Activated CD4-positive, alpha-beta T cell treated with anti-CD3 and anti-CD28 coated beads, Interleukin-2, amount 10 ng/mL, durations not matched to agents 24 days and 14 days (primary cell): ENCODE data around the gene CEMIP2. TPM values are rescaled to one million over a fixed set of nuclear protein-coding genes. Genes with fewer than 3 reads are reported as not detected.

ENCODE experiments used
- DNase-seq: peaks from one replicate; pipeline ENCODE4 v3.0.0; 2022
- H3K27ac Mint-ChIP-seq: one replicate; pipeline ENCODE4 v1.8.0; 2022; ENCODE audit warnings: mild to moderate bottlenecking, mixed read lengths
- H3K27me3 Mint-ChIP-seq: one replicate; pipeline ENCODE4 v1.8.0; 2022; ENCODE audit warnings: mixed read lengths
- H3K36me3 Mint-ChIP-seq: one replicate; pipeline ENCODE4 v1.8.0; 2022; ENCODE audit warnings: low read depth, mild to moderate bottlenecking, mixed read lengths
- H3K4me1 Mint-ChIP-seq: one replicate; pipeline ENCODE4 v1.8.0; 2021; ENCODE audit warnings: mixed read lengths
- H3K4me3 Mint-ChIP-seq: one replicate; pipeline ENCODE4 v1.8.0; 2022; ENCODE audit warnings: mild to moderate bottlenecking, moderate library complexity, mixed read lengths
- H3K9me3 Mint-ChIP-seq: one replicate; pipeline ENCODE4 v1.8.0; 2021; ENCODE audit warnings: mixed read lengths
- intact Hi-C: fragments of 100-400 bp; cut with micrococcal nuclease; formaldehyde crosslinking; loops from one replicate; pipeline ENCODE4 v1.15.1; 2023
- total RNA-seq: library from RNA; stranded (reverse); gene quantifications from 2 replicates; pipeline ENCODE4 v1.2.3, GENCODE V29; 2022

Gene CEMIP2
- total RNA-seq, 1 donor from 2014 or later, result 47.7 TPM

DNA sequence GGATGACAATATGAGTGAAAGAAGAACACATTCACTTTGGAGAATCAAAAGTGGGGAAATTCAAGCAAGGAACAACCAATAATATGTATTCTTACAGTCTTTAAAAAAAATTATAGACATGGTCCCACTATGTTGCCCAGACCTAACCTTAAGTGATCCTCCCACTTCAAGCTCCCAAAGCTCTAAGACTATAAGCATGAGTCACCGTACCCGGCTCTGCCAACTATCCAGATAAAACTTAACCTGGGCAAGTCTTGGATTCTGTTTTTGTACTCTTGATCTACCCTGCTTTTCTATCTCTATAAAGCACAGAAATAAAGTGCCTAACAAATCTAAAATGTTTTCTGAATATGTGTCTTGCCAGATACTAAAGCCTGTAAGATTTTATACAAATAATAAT lies 30.9 kb downstream of the CEMIP2 start:
- intact Hi-C loops, result no loop called here
- H3K27me3 Mint-ChIP-seq, result no peaks in the 10 kb centered on the region
- no peak overlapping the region for H3K4me3 Mint-ChIP-seq
- no peaks in the 10 kb centered on the region for H3K9me3 Mint-ChIP-seq
- peaks cover 6% of the 10 kb centered on the region for H3K4me1 Mint-ChIP-seq
- peak; percentile 17 for DNase-seq
- peaks cover 63% of the 10 kb centered on the region for H3K36me3 Mint-ChIP-seq
- H3K27ac Mint-ChIP-seq, result no peak overlapping the region

DNA sequence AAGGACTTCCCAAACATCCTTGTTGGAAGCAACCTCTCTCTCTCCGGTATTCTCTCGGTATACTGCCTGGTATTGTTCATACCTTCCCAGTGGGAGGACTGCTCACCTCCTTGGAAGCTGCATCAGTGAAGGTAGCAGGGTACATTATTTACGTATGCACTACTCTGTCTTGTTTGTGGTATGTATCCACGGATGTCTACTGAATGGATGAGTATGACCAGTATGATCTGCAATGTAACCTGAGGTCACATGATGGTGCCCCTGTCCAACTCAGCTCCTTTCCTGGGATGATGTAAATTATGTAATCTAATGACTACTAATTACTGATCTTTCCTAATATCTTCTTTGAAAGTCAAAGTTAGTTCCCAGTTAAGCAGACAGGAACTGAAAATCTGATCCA lies 32.1 kb downstream of the CEMIP2 start:
- Mint-ChIP-seq H3K27ac (peak overlapping the region; percentile 3), H3K36me3 (peaks cover 66% of the 10 kb centered on the region), H3K27me3 (no peaks in the 10 kb centered on the region), H3K4me1 (peaks cover 4% of the 10 kb centered on the region), H3K4me3 (no peak overlapping the region), H3K9me3 (no peaks in the 10 kb centered on the region)
- peak; percentile 43 for DNase-seq
- intact Hi-C loops, result no loop called here

DNA sequence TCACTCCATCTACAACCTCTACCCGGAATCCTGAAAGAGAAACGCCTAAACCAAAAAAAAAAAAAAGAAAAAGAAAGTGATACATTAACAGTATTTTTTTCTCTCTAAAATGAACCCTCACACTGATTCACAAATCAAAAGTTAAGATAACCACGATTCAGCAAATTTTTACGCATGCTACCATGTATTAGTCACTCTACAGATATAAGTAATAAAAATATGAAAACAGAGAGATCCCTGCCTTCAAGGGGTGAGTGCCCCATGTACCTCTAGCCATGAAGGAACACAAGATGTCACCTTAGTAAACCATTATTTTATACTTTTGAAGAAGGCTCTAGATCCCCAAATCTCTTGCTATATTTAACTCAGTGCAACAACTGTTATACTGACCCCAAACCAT lies 33.4 kb downstream of the CEMIP2 start:
- Mint-ChIP-seq H3K27ac (no peak overlapping the region), H3K4me1 (peaks cover 4% of the 10 kb centered on the region), H3K36me3 (peaks cover 71% of the 10 kb centered on the region), H3K4me3 (no peak overlapping the region), H3K27me3 (no peaks in the 10 kb centered on the region), H3K9me3 (no peaks in the 10 kb centered on the region)
- intact Hi-C loops, result loop anchor here (5.0 kb wide), 1 partner anchor 32 kb away; the partner anchor contains the start of gene CEMIP2
- DNase-seq, result peak; percentile 13

DNA sequence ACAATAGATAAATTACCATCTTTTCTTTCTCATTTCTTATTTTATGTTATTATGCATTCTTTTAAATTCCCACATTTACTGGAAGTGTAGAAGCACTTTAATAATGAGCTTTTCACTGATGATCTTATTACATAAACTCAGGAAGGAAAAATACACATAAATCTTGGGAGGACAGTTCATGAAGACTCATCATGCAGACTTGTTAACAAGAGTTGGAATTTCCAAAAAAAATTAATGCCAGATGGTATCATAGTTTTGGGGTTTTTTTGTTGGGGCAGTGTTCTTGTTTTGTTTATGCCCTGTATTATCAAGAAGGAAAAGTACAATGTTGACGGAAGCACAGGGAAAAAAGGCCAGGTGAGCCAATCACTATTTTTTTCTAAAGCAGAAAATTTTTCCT lies 35.1 kb downstream of the CEMIP2 start:
- intact Hi-C loops, result loop anchor here (5.0 kb wide), 1 partner anchor 34 kb away; the partner anchor contains the start of gene CEMIP2
- H3K4me1 Mint-ChIP-seq, result peaks cover 6% of the 10 kb centered on the region
- no peaks in the 10 kb centered on the region for H3K27me3 Mint-ChIP-seq
- no peak for DNase-seq
- H3K36me3 Mint-ChIP-seq, result peaks cover 72% of the 10 kb centered on the region
- H3K27ac Mint-ChIP-seq, result no peak overlapping the region
- no peak overlapping the region for H3K4me3 Mint-ChIP-seq
- H3K9me3 Mint-ChIP-seq, result no peaks in the 10 kb centered on the region

DNA sequence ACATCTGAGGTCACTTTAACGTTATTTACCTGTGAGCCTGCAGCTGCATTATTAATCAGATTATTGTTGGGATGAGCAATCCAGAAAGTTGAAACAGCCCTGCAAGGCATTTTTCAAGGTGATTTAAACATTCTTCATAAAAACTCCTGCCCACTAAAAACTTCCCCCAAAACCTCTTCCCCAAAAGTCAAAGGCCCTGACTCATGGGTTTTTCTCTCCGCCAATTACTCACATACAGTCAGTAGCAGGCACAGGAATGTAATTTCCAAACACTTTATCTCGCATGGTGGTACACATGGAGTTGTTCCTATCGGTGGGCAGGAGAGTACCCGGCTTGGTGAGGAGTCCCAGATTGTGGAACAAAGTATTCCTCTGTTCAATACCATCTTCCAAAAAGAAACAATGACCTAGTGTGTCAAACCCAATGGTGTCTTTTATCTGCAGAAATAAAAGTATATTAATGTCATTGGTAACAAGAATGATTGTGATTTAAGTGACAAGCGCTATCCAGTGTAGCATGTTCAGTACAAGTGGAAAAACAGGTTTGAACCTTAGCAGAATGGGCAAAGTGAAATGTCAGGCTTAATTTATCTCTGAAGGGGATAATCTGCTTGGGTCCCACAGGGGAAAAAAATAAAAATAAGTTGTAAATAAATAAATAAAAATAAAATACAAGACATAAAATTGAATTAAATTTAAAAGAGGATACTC lies 38.3 kb downstream of the CEMIP2 start:
- peak; percentile 32 for DNase-seq
- Mint-ChIP-seq H3K4me1 (peaks cover 2% of the 10 kb centered on the region), H3K36me3 (peaks cover 62% of the 10 kb centered on the region), H3K4me3 (no peak overlapping the region), H3K9me3 (no peaks in the 10 kb centered on the region), H3K27me3 (no peaks in the 10 kb centered on the region), H3K27ac (no peak overlapping the region)
- intact Hi-C loops, result loop anchor here (5.0 kb wide), 1 partner anchor 37 kb away; the partner anchor contains the start of gene CEMIP2

DNA sequence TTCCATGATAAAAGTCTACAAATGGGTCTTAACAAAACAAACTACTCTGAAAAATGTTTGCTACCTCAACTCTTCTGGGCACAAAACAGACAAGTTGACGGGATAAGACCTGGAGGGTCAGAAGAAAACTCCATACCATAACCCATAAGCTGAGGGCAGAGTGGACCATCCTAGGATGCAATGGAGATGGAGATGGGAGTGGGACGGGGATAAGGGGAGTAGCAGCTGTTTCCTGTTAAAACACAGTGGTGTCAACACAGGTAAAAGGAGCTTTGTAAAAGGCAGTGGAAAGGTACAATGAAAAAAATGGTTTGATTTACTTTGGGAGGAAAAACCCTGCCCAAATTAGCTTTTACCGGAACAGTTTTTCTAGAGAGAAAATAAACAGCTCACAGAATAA lies 41.6 kb downstream of the CEMIP2 start:
- intact Hi-C loops, result no loop called here
- H3K4me1 Mint-ChIP-seq, result peaks cover 5% of the 10 kb centered on the region
- no peak for DNase-seq
- no peak overlapping the region for H3K27ac Mint-ChIP-seq
- H3K27me3 Mint-ChIP-seq, result no peaks in the 10 kb centered on the region
- H3K9me3 Mint-ChIP-seq, result no peaks in the 10 kb centered on the region
- peaks cover 65% of the 10 kb centered on the region for H3K36me3 Mint-ChIP-seq
- H3K4me3 Mint-ChIP-seq, result no peak overlapping the region

DNA sequence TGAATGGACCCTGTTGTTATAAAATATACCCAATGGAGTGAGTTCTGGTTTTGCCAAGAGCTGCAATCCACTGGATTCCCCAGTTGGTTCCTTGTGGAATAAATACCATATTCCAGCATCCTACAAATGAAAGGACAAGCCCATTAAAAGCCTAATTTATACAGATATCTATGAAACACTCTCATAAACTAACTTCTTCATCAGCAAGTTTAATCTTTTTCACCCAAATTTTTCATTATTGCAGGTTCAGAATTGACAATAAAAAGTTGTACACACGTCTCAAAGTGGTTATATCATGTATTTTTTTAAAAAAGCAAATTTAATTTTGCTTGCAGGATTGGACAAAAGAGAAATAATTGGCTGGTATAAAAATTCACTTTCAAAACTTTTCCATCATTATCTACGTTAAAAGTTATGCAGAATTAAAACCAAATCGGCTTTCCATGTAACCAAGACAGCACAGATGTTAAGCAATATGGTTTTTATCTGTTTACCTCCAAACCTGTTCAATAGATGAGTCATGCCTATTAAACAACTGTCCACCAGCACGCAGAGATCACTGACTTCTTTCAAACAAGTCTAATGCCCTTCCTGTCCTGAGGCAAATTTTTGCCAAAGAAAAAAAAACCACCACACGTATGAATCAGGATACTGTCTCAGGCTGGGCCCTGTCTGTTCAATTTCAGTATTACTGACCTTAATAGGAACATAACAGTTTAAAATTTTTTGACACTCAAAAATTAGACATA lies 42.5 kb downstream of the CEMIP2 start:
- Mint-ChIP-seq H3K27me3 (no peaks in the 10 kb centered on the region), H3K4me1 (peaks cover 8% of the 10 kb centered on the region), H3K9me3 (no peaks in the 10 kb centered on the region), H3K36me3 (peaks cover 64% of the 10 kb centered on the region), H3K27ac (no peak overlapping the region), H3K4me3 (no peak overlapping the region)
- intact Hi-C loops, result no loop called here
- DNase-seq, result no peak

DNA sequence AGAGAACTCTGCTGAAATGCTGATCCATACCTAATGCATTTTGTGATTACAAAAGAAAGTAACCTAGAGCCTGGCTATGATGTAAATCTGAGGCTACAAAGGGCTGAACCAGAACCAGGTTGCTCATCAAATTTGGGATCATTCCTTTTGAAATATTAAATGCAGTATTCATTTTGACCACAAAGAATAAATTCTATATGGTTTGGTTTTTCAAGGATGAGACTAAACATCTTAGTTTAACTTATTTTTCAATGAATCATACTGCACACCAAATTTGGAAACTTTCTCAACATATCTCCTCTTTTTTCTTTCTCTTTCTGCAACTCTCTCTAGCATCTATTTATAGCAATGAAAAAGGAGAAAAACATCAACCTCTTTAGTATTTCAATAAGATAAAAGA lies 46.5 kb downstream of the CEMIP2 start:
- DNase-seq, result no peak
- no peak overlapping the region for H3K27ac Mint-ChIP-seq
- no peaks in the 10 kb centered on the region for H3K9me3 Mint-ChIP-seq
- intact Hi-C loops, result no loop called here
- peaks cover 6% of the 10 kb centered on the region for H3K4me1 Mint-ChIP-seq
- H3K4me3 Mint-ChIP-seq, result no peak overlapping the region
- peaks cover 52% of the 10 kb centered on the region for H3K36me3 Mint-ChIP-seq
- H3K27me3 Mint-ChIP-seq, result no peaks in the 10 kb centered on the region

DNA sequence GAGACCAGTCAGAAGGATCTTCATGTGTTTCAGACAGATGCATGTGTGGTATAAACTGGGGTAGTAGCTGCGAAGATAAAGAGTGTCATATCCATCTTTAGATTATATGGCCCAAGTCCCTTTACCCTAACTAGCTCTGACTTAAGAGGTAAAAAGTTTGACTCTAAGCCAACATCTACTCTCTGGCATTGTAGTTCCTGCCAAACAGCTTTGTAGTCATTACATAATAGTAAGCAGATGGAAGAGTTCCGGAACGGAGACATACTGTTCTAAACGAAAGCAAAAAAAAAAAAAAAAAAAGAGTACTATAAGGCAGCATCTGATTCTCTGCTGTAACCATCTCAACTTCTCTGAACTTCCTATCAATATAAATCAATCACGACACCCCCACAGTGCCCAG lies 48.8 kb downstream of the CEMIP2 start:
- peaks cover 41% of the 10 kb centered on the region for H3K36me3 Mint-ChIP-seq
- no peak for DNase-seq
- intact Hi-C loops, result loop anchor here (10.0 kb wide), 1 partner anchor 45 kb away; the partner anchor contains the start of gene CEMIP2

DNA sequence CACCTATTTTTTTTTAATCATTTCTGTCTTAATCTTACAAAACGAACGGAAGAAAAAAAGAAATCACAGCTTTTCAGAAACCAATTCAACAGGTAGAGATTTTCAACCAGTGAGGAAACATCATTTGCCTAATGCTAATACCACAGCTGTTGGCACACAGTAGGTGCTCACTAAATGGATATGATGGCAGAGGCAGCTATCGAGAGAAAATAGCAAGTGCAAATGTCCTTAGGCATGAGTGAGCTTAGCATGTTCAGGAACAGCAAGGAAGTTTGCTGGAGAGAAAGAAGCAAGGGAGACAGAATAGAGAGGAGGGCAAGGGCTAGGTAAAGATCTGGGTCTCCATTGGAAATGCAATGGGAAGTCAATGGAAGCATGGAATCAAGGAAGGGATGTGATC lies 49.2 kb downstream of the CEMIP2 start:
- H3K27me3 Mint-ChIP-seq, result no peaks in the 10 kb centered on the region
- H3K27ac Mint-ChIP-seq, result no peak overlapping the region
- intact Hi-C loops, result loop anchor here (10.0 kb wide), 1 partner anchor 46 kb away; the partner anchor contains the start of gene CEMIP2
- H3K36me3 Mint-ChIP-seq, result peaks cover 41% of the 10 kb centered on the region
- H3K4me1 Mint-ChIP-seq, result peaks cover 6% of the 10 kb centered on the region
- H3K9me3 Mint-ChIP-seq, result no peaks in the 10 kb centered on the region
- DNase-seq, result no peak
- no peak overlapping the region for H3K4me3 Mint-ChIP-seq

More for the DNA sequence above, 48.8 kb downstream of the CEMIP2 start:
- Mint-ChIP-seq H3K27ac (no peak overlapping the region), H3K4me3 (no peak overlapping the region), H3K4me1 (peaks cover 6% of the 10 kb centered on the region), H3K27me3 (no peaks in the 10 kb centered on the region), H3K9me3 (no peaks in the 10 kb centered on the region)

DNA sequence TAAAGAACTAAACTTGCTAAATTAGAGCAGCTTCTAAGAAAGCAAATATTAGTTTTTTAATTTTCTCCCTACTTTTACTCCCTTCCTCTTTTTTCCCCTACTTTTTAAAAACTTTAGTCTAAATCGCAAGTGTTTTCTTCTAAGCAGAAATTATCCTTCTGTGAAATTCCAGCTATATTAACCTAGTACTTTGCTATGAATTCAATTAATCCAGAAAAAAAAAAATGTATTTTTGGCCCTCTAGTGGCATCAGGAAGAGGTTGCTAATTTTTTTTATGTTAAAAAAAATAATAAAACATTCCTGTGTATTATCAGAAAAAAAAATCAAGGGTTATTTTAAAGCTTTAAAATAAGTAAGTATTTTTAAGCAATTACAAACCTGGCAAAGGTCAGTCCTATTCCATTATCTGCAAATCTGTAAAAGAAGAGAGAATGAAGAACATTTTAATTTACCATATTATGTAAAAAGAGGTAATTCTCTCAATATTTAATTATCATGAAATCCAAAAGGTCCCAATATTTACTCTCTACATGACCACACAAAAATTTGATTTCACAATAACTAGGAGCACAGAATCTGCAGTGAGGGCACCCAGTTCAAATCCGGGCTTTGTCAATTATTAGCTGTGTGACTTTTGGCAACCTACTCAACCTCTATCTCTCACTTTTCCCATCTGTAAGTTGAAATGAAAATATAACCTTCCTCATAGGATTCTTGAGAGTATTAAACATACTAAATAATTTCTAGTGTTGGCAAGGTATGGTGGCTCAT lies 52.0 kb downstream of the CEMIP2 start:
- peaks cover 43% of the 10 kb centered on the region for H3K36me3 Mint-ChIP-seq
- no peak overlapping the region for H3K27ac Mint-ChIP-seq
- DNase-seq, result no peak
- H3K4me3 Mint-ChIP-seq, result no peak overlapping the region
- H3K27me3 Mint-ChIP-seq, result no peaks in the 10 kb centered on the region
- peaks cover 6% of the 10 kb centered on the region for H3K4me1 Mint-ChIP-seq
- intact Hi-C loops, result loop anchor here (10.0 kb wide), 1 partner anchor 48 kb away; the partner anchor contains the start of gene CEMIP2
- H3K9me3 Mint-ChIP-seq, result no peaks in the 10 kb centered on the region

DNA sequence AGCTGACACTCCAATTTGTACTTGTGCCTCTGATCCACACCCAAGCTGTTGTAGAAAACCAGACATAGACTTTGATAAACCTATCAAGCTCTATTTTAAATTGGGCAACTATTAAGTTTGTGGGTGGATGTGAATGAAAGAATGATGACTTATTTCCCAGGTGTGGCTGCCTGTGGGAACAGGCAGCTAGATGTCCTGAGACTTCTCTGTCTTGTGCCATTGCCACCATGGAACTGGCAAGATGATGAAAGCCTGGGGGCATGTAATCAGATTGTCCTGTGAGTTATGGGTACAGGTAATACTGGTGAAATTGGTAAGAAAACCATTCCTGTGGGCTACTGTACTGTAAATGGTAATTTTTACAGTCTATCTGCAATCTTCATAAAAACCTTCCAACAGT lies 57.5 kb downstream of the CEMIP2 start:
- intact Hi-C loops, result loop anchor here (5.0 to 10.0 kb wide), 2 partner anchors 54 to 109 kb away; partner anchors contain the start of gene CEMIP2
- Mint-ChIP-seq H3K27ac (peak overlapping the region; percentile 31), H3K4me3 (no peak overlapping the region), H3K9me3 (no peaks in the 10 kb centered on the region), H3K27me3 (no peaks in the 10 kb centered on the region), H3K4me1 (peaks cover 21% of the 10 kb centered on the region), H3K36me3 (peaks cover 61% of the 10 kb centered on the region)
- no peak for DNase-seq

DNA sequence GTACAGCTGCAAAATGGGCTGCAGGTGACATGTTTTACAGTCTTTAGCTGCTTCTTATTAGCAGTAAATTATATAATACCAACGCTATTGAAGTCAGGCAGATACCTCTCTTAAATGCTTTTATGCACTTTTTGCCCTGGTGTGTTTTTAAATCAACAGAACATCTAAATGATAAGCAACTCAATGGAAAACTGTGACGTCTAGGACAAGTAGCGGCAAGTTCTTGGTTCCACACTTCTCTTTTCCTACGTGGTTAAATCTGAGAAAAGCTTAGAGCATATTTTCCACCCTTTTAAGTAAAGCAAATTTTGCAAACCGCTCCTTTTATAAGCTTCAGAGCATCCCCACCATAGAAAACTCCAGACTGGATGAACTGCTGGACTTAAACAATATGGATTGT lies 58.1 kb downstream of the CEMIP2 start:
- Mint-ChIP-seq H3K4me3 (no peak overlapping the region), H3K4me1 (peaks cover 23% of the 10 kb centered on the region), H3K9me3 (no peaks in the 10 kb centered on the region), H3K27me3 (no peaks in the 10 kb centered on the region), H3K36me3 (peaks cover 64% of the 10 kb centered on the region), H3K27ac (peak overlapping the region; percentile 39)
- peak; percentile 48 for DNase-seq
- intact Hi-C loops, result loop anchor here (5.0 to 10.0 kb wide), 2 partner anchors 55 to 108 kb away; partner anchors contain the start of gene CEMIP2
